ENCODE measurements around the gene PROZ.
"Not testable (repeated sequence)": the region's sequence is repeated elsewhere in the genome, so short reads cannot be mapped to it uniquely, and the experiment has no call there.

PROZ gene, protein sequence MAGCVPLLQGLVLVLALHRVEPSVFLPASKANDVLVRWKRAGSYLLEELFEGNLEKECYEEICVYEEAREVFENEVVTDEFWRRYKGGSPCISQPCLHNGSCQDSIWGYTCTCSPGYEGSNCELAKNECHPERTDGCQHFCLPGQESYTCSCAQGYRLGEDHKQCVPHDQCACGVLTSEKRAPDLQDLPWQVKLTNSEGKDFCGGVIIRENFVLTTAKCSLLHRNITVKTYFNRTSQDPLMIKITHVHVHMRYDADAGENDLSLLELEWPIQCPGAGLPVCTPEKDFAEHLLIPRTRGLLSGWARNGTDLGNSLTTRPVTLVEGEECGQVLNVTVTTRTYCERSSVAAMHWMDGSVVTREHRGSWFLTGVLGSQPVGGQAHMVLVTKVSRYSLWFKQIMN

GRCh38 chr13:113157929-113158747, at the start of gene PROZ:
Gene PROZ, plus strand, starts transcription at chr13:113158648. Its CDS starts 13 bp downstream, at chr13:113158661.
- no peak for DNase-seq (ENCODE audit: low spot score)

GRCh38 chr13:113109151-113110047, 49.0 kb upstream of the PROZ start:
- DNase-seq (ENCODE audit: low spot score), result no peak

- no peak for DNase-seq (ENCODE audit: low spot score)
These were observed 48.2 kb upstream of the PROZ start for GRCh38 chr13:113110048-113110851.

DNA sequence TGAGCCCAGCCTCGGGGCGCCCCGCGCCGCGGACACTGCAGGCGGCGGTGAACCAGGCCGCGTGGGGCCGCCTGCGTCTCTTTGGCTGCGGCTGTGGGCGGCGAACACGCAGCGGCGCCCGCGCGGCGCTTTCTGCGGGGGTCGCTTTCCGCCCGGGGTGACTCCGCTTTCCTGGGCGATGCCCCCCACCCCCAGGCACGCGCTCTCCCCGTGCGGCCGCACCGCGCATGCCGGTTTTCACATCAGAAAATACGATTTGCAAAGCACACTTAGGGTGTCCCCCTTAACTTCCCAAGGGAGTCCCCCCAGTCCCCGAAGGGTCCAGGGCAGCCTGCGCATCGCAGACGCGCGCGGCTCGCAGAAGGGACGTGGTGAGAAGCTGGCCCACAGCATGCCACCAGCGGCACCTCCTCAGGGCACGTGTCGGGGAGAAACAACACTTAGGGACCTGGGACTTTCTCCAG, 47.6 kb upstream of the PROZ start:
- no peak for DNase-seq (ENCODE audit: low spot score)

GRCh38 chr13:113111821-113112220, 46.6 kb upstream of the PROZ start:
- not testable (repeated sequence) for DNase-seq (ENCODE audit: low spot score)

DNA sequence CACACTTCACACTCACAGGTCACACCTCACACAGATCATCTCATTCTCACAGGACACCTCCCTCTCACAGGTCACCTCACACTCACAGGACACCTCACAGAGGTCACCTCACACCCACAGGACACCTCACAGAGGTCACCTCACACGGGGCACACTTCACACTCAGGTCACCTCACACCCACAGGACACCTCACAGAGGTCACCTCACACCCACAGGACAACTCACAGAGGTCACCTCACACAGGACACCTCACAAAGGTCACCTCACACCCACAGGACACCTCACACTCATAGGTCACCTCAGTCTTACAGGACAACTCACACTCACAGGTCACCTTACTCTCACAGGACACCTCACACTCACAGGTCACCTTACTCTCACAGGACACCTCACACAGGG, 46.0 kb upstream of the PROZ start:
- DNase-seq (ENCODE audit: low spot score), result not testable (repeated sequence)

DNA sequence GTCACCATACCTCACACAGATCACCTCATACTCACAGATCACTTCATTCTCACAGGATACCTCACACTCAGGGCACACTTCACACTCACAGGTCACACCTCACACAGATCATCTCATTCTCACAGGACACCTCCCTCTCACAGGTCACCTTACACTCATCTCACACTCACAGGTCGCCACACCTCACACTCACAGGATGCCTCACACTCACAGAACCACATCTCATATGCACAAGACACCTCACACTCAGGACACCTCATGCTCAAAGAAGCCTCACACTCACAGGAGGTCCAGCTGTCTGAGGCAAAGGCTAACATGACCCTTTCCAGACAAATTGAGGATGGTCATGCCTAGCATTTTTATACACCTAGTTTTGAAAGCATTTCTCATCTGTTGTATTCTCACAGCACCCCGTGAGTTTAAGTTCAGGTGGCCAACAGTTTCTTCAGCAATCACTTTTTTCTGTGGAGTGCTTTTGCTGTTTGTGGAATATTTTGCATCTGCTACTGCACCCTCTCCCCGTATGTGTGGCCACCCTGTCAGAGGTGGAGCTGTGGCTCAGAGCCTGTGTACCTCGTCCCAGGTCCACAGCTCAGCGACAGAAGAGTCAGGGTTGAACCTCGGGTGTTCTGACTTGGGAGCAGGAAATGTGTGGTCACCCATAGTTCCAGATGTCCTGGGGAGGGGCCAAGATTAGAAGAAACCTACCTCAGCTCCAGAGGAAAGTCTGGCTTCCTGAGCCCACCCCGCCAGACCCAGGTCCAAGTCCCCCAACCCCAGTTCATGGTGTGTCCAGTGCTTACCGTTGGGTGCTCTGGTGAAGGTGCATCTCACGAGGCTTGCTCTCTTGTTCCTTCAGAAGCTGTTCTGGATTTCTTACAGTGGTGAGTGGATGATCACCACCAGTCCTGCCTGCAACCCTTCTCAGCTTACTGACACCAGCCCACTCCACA, 45.3 kb upstream of the PROZ start:
- DNase-seq (ENCODE audit: low spot score), result no peak

GRCh38 chr13:113113846-113114271, 44.6 kb upstream of the PROZ start:
- no peak for DNase-seq (ENCODE audit: low spot score)

DNA sequence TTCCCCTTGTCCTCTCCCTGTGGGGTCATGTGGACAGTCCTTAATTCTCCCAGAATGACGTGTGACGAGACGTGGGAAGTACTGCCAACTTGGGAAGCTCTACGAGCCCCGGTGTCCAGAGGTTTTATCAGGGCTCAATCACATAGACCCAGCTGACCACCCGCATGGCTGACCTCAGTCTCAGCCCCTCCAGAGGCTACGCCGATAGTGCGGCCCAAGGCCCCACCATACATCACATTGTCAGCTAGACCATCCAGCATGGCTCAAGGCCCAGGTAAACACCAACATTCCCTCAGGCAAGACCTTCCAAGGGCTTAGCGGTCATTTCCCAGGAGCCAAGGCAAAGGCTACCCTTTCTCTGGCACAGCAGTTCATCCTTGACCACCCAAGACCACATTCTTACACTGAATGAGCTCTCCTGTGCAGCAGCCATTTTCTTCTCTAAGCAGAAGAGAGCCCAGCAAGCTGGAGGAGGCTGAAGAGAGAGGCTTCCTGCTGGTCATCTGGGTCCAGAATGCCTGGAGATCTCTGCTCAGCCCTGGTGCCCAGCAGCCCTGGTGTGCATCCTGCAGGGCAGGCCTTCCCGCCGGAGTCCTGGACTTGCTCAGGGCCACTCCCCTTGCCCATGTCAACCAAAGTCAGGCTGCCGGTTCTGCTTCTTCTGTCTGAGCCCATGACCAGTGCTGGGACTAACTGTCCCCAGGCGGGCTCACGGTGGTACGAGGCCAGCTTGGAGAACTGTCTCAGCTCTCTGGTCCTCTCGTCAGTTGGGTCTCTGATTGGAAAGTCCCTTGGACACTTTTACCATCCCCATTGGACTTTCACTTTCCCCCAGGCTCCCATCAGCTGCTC, 43.7 kb upstream of the PROZ start:
- DNase-seq (ENCODE audit: low spot score), result no peak

GRCh38 chr13:113115363-113116205, 42.9 kb upstream of the PROZ start:
- DNase-seq (ENCODE audit: low spot score), result no peak

DNA sequence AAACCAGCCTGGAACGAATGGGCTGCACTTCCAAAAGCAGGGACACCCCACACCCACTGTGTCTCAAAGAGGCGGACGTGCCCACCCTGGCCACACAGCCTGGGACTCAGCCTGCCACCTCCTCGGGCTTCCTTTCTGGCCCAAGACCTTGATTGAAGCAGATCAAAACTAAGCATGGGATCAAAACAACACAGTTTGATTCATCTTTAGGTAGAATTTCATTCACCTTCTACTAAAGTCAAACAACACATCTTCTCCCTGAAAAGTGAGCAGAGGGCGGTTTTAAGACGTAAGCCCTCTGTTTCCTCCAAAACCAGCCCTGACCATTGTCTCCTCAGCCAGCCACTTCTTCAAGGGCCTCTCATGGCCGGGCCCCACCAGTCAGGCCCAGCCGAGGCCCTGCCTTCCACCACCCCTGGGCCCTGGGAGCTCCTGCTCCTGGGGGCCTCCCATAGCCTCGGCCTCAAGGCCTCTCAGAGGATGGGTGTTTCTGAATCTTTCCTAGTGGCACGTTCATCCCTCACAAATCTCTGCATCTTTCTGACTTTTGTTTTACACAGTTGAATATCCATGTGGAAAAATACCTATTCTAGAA, 42.1 kb upstream of the PROZ start:
- DNase-seq (ENCODE audit: low spot score), result no peak

DNA sequence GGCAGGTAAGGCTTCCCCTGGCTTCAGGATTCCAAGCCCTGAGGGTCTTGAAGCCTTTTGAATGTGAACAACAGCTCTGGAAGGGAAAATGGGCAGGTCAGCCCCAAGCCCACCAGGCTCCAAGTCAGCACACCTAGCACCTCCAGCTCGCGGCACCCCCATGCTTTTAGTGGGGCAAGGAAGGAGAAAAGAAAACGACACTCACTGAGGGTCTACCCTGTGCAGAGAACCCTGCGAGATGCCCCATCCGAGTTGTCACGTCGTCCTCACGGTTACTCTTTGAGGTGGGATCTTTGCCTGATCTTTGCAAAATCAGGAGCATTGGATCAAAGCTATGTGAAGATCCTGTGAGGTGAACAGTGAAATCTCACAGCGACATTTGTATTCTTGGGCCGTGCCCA, 41.6 kb upstream of the PROZ start:
- DNase-seq (ENCODE audit: low spot score), result no peak

GRCh38 chr13:113117335-113117872, 41.0 kb upstream of the PROZ start:
- DNase-seq (ENCODE audit: low spot score), result no peak

DNA sequence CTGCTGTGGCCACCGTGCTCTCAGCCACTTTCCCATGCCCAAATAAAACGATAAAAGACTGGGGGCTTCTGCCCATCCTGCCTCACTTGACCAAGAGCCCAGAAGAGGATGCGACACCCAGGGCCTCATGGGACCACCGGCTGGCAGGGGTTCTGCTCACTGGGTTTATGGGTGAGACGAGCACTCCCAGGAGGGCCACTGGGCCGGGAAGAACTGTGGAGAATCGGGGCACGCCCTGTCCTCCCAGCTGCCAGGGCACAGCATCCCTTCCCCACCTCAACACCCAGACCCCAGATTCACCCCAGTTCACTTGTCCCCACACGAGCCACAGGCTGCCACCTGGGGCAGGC, 40.6 kb upstream of the PROZ start:
- no peak for DNase-seq (ENCODE audit: low spot score)

DNA sequence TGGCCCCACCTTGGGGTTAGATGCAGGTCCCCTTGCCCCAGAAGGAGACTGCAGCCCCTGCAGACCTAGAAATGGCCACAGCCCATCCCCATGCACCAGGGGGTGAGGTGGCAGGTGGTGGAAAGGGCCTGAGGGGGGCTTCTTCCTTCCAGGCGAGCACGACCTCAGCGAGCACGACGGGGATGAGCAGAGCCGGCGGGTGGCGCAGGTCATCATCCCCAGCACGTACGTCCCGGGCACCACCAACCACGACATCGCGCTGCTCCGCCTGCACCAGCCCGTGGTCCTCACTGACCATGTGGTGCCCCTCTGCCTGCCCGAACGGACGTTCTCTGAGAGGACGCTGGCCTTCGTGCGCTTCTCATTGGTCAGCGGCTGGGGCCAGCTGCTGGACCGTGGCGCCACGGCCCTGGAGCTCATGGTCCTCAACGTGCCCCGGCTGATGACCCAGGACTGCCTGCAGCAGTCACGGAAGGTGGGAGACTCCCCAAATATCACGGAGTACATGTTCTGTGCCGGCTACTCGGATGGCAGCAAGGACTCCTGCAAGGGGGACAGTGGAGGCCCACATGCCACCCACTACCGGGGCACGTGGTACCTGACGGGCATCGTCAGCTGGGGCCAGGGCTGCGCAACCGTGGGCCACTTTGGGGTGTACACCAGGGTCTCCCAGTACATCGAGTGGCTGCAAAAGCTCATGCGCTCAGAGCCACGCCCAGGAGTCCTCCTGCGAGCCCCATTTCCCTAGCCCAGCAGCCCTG, 40.0 kb upstream of the PROZ start:
- no peak for DNase-seq (ENCODE audit: low spot score)

GRCh38 chr13:113119166-113119821, 39.2 kb upstream of the PROZ start:
- no peak for DNase-seq (ENCODE audit: low spot score)
